ENCODE measurements around the gene ACSF3.

The ACSF3 gene

DNA sequence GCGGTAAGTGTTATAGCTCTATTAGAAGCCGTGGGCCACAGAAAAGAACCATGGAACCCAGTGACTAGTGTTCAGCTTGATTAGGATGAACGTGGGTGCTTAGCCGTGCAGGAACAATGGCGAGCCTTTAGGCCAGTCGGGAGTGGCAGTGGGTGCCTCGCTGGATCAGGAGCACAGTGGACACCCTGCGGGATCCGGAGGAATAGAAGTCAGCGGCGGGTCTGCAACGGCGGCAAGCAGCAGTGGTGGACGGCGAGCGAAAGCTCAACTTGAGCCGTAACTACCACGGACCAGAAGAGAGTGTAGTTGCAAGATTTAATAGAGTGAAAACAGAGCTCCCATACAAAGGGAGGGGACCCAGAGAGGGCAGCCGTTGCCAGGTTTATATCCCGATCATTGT lies 40.6 kb downstream of the ACSF3 start:
- DNase-seq = no peak

DNA sequence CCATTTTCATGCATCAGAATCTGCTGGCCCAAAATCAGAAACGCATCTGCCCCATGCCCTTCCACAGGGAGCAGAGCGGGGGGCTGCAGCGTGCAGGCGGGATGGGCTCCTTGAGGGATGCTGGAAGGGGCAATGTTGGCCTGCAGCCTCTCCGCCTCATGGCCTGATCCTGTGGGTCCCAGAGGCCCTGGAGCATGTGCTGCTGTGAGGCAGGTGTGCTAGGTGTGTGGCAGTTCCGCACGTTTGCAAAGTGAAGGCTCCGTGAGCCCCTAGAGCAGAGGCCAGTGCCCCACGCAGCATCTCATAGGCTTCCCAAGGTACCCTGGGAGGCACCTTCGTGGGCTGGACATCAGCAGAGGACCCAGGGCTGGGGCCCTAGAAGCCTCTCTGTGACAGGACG lies 41.5 kb downstream of the ACSF3 start:
- peak; percentile 8 for DNase-seq

DNA sequence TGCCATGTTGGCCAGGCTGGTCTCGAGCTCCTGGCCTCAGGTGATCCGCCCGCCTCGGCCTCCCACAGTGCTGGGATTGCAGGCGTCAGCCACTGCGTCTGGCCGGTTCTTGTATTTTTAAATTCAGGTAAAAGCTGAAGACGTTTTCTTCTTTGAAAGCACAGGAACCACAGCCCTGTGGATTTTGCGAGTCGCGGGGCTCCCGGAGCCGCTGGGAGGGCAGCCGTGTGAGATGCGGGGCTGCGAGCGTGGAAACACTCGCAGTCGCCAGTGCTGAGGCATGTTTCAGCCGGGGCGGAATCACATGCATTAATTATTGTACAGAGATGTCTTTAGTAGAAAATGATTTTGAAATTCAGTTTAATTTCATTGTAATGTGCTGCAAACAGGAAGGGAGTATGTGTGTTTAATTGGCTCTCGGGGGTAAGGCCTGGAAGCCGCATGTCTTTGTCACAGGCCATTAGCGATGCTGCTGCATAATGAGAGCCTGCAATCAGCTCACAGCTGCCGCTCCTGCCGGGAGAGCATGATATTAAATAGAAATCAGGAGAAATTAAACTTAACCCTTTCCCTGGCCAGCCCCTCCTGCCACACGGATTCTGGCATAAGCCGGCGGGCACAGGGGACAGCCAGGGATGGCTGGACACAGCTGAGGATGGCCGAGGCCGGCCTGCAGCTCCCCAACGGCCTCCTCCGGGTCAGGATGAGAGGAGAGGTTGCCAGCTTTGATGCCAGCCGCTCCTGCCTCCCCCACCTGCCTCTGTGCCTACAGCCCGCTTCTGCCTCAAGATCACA lies 42.5 kb downstream of the ACSF3 start:
- DNase-seq = peak; percentile 46

DNA sequence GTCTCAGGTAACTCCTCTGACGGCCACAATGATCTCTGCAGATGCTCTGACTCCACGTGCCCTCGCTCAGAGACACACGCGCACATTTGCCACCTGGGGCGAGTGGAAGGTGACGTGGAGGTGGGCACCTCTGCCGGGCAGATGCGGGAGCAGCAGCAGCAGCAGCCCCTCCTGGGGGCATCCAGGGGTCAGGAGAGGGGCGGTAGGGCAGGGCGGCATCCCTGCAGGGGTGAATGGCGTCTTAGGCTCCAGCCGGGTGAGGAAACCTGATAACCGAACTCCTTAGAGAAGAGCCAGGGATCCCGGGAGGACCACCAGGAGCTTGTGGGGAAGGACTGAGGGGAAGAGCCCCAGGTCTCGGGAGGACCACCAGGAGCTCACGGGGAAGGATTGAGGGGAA lies 43.3 kb downstream of the ACSF3 start:
- DNase-seq = no peak

DNA sequence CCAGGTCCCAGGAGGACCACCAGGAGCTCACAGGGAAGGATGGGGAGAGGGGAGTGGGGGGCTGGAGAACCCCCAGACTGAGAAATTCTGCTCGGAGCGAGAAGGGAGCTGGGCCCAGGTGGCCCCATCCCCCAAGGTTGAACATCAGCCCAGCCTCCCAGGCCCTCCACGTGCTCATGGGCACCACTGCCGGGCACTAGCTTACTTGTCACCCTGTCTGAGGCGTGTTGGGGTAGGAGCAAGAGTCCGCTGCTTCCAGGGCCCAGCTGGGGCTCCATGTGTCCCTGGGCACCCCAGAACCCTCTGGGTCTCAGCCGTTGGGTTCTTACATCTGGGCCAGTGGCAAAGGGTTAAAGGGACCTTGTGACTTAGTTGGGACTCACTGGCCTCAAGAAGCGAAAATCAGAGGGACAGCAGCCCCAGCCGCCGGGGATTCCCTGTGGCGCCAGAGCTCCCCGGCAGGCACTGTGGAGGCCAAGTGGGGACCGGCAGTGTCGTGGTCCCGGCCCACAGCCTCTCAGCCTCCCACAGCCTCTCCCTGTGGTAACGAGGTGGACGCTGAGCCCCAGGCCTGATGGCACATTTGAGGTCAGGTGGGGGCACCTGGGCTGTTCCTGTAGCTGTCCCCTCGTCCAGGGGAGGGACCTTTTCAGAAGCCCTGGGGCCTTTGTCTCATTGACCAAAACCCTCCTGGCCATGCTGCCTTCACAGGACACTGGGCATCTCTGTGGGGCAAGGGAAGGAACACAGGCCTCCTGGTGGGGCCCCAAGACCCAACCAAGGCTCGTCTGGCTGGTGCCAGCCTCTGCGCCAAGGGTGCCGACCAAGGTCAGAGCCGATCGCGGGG lies 44.2 kb downstream of the ACSF3 start:
- no peak for DNase-seq

GRCh38 chr16:89138513-89138795 lies 44.8 kb downstream of the ACSF3 start:
- DNase-seq = no peak

- DNase-seq = no peak
These were observed 45.3 kb downstream of the ACSF3 start for GRCh38 chr16:89138843-89139520.

DNA sequence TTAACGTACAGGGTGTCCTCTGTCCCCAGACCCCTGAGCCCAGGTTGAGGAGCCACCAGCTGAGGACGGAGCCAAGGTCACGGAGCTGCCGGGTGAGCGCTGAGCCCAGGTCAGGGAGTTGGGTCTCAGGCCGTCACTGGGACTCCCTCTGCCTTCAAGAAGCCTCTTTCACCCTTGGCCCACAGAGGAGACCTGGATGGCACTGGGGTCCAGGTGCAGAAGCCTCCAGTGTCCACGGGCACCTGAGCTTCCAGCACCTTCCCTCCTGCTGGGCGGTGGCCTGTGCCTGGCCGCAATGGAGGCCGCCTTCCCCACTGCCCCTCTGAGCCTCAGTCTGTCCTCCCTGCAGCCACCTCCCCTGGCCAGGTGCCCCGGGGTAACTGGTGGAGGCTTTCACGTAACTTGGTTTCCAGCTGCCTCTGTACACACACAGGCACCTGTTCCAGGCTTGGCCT lies 46.3 kb downstream of the ACSF3 start:
- no peak for DNase-seq

GRCh38 chr16:89140401-89140800 lies 46.7 kb downstream of the ACSF3 start:
- no peak for DNase-seq

DNA sequence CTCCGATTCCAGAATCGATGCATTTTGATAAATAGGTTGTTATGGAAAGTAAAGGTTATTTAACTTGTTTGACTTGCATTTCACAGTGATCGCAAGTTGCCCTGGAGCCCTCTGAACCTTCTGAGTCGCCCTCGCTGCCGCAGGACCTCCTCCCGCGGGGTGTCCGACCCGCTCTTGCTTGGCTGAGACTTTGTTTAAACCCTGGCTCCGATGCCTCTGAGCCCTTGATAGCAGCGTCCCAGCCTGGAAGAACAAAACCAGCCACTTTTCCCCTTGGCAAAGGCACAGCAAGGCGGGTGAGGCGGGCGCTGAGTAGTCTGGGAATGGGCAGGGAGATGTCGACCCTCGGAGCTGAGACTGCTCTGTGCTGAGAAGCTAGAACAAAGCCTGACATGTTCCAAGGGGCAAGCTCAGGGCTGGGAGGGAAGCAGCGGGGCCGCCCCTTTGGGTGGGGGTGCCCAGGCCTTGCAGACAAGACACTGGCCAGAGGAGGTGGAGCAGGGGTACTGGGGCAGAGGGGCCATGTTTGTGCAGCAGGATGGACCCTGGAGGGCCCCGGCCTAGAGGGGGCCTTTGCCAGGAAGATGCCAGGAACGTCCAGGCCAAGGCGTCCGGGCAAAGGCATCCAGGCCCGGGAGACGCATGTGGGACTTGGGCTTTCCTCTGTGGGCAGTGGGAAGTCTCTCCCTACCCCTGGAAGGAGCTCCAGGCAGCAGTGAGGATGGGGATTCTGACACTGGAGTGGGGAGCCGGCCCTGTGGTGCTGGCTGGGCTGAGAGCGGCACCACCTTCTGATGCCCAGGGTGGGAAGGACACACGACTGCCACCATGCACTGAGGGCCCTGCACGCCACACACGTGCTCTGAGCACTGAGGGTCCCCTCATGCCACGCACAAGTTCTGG lies 47.6 kb downstream of the ACSF3 start:
- DNase-seq = no peak

GRCh38 chr16:89141884-89142267 lies 48.2 kb downstream of the ACSF3 start:
- no peak for DNase-seq

GRCh38 chr16:89142474-89143195 lies 49.0 kb downstream of the ACSF3 start:
- no peak for DNase-seq

GRCh38 chr16:89143201-89143741 lies 49.6 kb downstream of the ACSF3 start:
- no peak for DNase-seq

DNA sequence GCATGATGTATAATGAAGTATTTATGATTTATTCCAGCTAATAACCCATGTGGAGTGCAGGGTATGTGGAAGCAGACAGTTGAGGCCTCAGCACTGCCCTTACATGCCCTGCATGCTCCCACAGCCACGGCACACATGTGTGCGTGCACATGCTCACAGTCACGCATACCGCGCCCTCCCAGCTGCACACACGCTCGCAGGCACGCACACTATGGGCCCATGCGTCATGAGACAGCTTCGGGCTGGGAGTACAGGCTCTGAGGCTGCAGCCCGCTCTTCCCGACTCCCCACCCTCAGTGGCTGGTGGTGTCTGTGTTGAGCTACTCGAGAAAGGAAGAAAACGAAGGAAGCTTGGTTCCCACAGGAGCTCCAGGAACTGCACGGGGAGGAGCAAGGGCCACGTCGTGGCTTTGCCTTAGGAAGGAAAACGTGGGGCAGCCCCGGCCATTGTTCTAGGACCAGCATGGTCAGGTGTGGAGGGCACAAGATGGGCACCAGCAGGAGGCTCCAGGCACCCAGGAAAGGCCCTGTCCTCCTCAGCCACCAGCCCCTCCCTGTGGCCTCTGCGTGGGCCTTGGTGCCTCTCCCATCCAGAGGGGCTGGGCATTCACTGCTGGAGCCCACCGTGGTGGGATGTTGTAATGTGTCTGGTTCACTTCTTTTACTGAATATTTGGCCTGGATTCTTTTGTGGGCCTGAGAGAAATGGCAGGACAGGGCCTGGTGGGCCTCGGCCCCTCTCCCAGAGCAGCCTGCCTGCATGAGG lies 50.4 kb downstream of the ACSF3 start:
- no peak for DNase-seq

- no peak for DNase-seq
These were observed 51.0 kb downstream of the ACSF3 start for GRCh38 chr16:89144681-89145080.

- DNase-seq = no peak
These were observed 51.9 kb downstream of the ACSF3 start for GRCh38 chr16:89145406-89146161.

- no peak for DNase-seq
These were observed 52.8 kb downstream of the ACSF3 start for GRCh38 chr16:89146211-89147005.

DNA sequence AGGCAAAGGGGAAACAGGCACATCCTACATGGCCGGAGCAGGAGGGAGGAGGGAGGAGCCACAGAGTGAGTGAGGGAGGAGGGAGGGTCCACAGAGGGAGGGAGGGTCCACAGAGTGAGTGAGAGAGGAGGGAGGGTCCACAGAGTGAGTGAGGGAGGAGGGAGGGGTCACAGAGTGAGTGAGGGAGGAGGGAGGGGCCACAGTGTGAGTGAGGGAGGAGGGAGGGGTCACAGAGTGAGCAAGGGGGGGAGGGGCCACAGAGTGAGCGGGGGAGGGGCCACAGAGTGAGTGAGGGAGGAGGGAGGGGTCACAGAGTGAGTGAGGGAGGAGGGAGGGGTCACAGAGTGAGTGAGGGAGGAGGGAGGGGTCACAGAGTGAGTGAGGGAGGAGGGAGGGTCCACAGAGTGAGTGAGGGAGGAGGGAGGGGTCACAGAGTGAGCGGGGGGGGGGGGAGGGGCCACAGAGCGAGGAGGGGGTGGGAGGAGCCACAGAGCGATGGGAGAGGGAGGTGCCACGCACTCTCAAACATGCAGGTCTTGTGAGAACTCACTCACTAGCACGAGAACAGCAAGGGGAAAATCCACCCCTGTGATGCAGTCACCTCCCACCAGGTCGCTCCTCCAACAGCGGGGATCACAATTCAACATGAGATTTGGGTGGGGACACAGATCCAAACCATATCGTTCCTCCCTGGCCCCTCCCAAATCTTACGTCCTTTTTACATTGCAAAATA lies 53.6 kb downstream of the ACSF3 start:
- DNase-seq = no peak

DNA sequence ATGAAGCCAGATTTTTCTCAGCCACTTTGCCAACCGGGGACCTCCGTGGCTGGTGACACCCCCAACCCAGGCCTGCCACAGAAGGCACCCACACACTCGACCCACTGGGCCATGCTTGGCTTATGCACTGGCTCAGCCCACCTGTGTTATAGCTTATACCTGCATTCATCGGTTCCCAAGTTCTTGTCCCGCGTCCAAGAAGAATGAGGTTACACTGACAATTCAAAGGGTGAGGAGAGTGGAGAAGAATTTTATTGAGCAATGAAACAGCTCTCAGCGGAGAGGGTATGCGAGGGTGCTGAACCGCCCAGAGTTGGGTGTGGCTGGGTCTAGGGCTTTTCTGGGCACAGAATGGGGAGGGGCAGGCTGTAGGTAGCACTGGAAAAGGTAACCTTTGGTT lies 55.7 kb downstream of the ACSF3 start:
- no peak for DNase-seq
